ENCODE measurements around the gene SMKR1. TPM values are rescaled to one million over a fixed set of nuclear protein-coding genes. Genes with fewer than 3 reads are reported as not detected.

Gene SMKR1
- total RNA-seq, 1 donor from 2014 or later: 0.65 TPM

Other genes starting within 250 kb of the SMKR1 start
- gene STRIP2, start 68.1 kb upstream of the SMKR1 start, total RNA-seq: 2.3 and 3.8 TPM in 2 replicates
- gene NRF1, start 109.2 kb downstream of the SMKR1 start, total RNA-seq: 10.9 and 20.8 TPM in 2 replicates